ENCODE results near the gene LRSAM1. TPM values are rescaled to one million over a fixed set of nuclear protein-coding genes. Genes with fewer than 3 reads are reported as not detected.

Gene LRSAM1
- total RNA-seq, 6 donors from 2014 or later = 12.9 to 77.5 (median 25.4) TPM

- peaks cover 34% of the 10 kb centered on the region in 4 donors for H3K4me1 ChIP-seq
- peaks cover 12 to 83% (median 63%) of the 10 kb centered on the region in 4 donors for H3K36me3 ChIP-seq
- ATAC-seq (ENCODE audit: low FRiP score in 2 of 2) (no peak), DNase-seq (no peak)
- no peaks in the 10 kb centered on the region for H3K27me3 ChIP-seq
- TF ChIP-seq POLR2A (IDR thresholded peaks at IDR 0.05) = no peak
- TF ChIP-seq EP300 (IDR thresholded peaks at IDR 0.05) = no peak
- no peak for TF ChIP-seq CTCF (IDR thresholded peaks at IDR 0.05)
- TF ChIP-seq POLR2AphosphoS5 (IDR thresholded peaks at IDR 0.05) = no peak
- 89 to 96% methylated on average over 8 to 11 of the region's 11 CpGs for WGBS, 2 donors
- peak overlapping the region in 3 of 4 donors; percentile 54 to 91 (median 85) for H3K27ac ChIP-seq
- H3K4me3 ChIP-seq = no peak overlapping the region
- no peaks in the 10 kb centered on the region for H3K9me3 ChIP-seq
Observed at GRCh38 chr9:127517620-127518019, 66.3 kb downstream of the LRSAM1 start.

GRCh38 chr9:127518091-127518856, 67.0 kb downstream of the LRSAM1 start:
- peaks cover 8 to 80% (median 58%) of the 10 kb centered on the region in 4 donors for H3K36me3 ChIP-seq
- peaks cover 0 to 2% (median under 1%) of the 10 kb centered on the region in 4 donors for H3K9me3 ChIP-seq
- no peak for DNase-seq
- no peaks in the 10 kb centered on the region for H3K27me3 ChIP-seq
- 70 to 92% methylated on average over 10 to 13 of the region's 13 CpGs for WGBS, 2 donors
- TF ChIP-seq POLR2A (IDR thresholded peaks at IDR 0.05) (no peak), POLR2AphosphoS5 (IDR thresholded peaks at IDR 0.05) (no peak), CTCF (IDR thresholded peaks at IDR 0.05) (no peak), EP300 (IDR thresholded peaks at IDR 0.05) (no peak)
- peak overlapping the region in 3 of 4 donors; percentile 54 to 91 (median 85) for H3K27ac ChIP-seq
- peaks cover 36 to 38% (median 37%) of the 10 kb centered on the region in 4 donors for H3K4me1 ChIP-seq
- no peak for ATAC-seq (ENCODE audit: low FRiP score in 2 of 2)
- H3K4me3 ChIP-seq = no peak overlapping the region

- Histone ChIP-seq H3K9me3 (peaks cover 0 to 6% (median 4%) of the 10 kb centered on the region in 4 donors), H3K36me3 (peaks cover 19 to 80% (median 58%) of the 10 kb centered on the region in 4 donors), H3K4me3 (no peak overlapping the region), H3K4me1 (peaks cover 36 to 38% (median 37%) of the 10 kb centered on the region in 4 donors), H3K27me3 (no peaks in the 10 kb centered on the region), H3K27ac (peak overlapping the region; percentile 3 to 93 (median 88))
- TF ChIP-seq EP300 (IDR thresholded peaks at IDR 0.05) (no peak), POLR2AphosphoS5 (IDR thresholded peaks at IDR 0.05) (peak in 1 of 2 donors; percentile 15), POLR2A (IDR thresholded peaks at IDR 0.05) (no peak), CTCF (IDR thresholded peaks at IDR 0.05) (no peak)
- ATAC-seq (ENCODE audit: low FRiP score in 2 of 2) (peak; percentile 43 to 51), DNase-seq (peak; percentile 66 to 68)
- 61 to 76% methylated on average over 14 to 19 of the region's 22 CpGs for WGBS, 2 donors
Observed at GRCh38 chr9:127519301-127520166, 68.2 kb downstream of the LRSAM1 start.

DNA sequence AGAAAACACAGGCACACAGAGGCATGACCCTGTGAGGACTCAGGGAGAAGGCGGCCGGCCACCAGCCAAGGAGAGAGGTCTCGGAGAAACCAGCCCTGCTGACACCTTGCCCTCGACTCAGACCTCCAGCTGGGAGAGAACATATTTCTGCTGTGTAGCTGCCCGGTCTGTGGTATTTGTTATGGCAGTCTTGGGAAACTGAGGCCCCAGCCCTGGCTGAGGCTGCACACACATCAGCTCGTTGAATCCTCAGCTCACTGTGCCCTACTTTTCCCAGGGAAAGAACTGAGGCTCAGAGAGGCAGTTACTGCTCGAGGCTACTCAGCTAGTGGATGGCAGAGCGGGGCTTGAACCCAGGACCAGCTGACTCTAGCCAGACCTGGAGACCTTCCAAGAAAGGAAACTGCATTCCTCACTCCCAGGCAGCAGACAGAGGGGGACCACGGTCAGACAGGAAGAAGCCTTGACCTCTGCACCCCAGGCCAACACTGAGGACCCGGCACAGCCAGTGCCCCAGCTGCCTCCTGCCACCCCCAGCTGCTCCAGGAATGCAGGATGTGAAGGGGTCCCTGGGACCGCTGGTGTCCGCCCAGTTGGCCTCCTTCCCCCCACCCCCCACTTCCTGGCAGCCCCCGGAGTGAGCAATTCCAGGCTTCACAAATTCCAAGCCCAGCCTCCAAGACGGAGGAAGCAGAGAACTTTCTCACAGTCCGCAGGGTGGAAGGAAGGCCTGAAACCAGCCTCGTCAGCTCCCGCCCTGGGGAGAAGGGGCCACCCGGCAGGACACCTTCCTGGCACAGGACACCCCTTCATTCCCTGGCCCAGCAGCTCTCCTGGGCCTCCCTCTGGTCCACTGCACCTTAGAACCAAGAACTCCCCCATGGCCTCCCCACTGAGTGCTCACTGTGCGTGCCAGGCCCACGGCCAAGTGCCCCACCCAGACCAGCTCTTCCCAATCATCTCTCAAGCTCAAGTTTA, 69.9 kb downstream of the LRSAM1 start:
- Histone ChIP-seq H3K27me3 (no peaks in the 10 kb centered on the region), H3K36me3 (peaks cover 19 to 82% (median 52%) of the 10 kb centered on the region in 4 donors), H3K9me3 (peaks cover 0 to 15% (median 4%) of the 10 kb centered on the region in 4 donors), H3K27ac (peak overlapping the region; percentile 74 to 93 (median 88)), H3K4me3 (no peak overlapping the region), H3K4me1 (peaks cover 37 to 42% (median 38%) of the 10 kb centered on the region in 4 donors)
- TF ChIP-seq POLR2A (IDR thresholded peaks at IDR 0.05) (no peak), CTCF (IDR thresholded peaks at IDR 0.05) (no peak), POLR2AphosphoS5 (IDR thresholded peaks at IDR 0.05) (peak; percentile 6 to 60)
- DNase-seq = peak in 1 of 2 donors; percentile 79
- ATAC-seq (ENCODE audit: low FRiP score in 2 of 2) = peak; percentile 10 to 38
- WGBS, 2 donors = 41 to 63% methylated on average over 14 to 20 of the region's 20 CpGs

Data from upper lobe of left lung (tissue), 6 donors.